CD4-positive, alpha-beta memory T cell (primary cell): ENCODE measurements around the gene SUCLG1. TPM values are rescaled to one million over a fixed set of nuclear protein-coding genes. Genes with fewer than 3 reads are reported as not detected.

Source experiments
- CTCF ChIA-PET: fragments of 350-600 bp; sonication (Branson Sonifier 250); formaldehyde crosslinking; loops from one replicate; lab custom pipeline; 2021; ENCODE audit warnings: inconsistent platforms; ENCODE audit not compliant: partially characterized antibody; lab: Charles Lee
- POLR2A ChIA-PET: fragments of 350-600 bp; sonication (Branson Sonifier 250); formaldehyde crosslinking; loops from one replicate; lab custom pipeline; 2021; ENCODE audit not compliant: partially characterized antibody; lab: Charles Lee
- DNase-seq, 5 donors: peaks; one replicate each; pipeline versions ENCODE4 v3.0.0 to v3.0.0-alpha.2; 2020 to 2022; ENCODE audit warnings: mixed read lengths in 1 of 5
- H3K27ac ChIP-seq: one replicate; pipeline ENCODE4 v1.7.0; 2013; ENCODE audit warnings: low read depth, low read length
- H3K27me3 ChIP-seq: 2 replicates; pipeline ENCODE4 v1.7.0; 2013; ENCODE audit warnings: mild to moderate bottlenecking, low read length, moderate library complexity; ENCODE audit not compliant: insufficient read depth
- H3K36me3 ChIP-seq: 2 replicates; pipeline ENCODE4 v1.7.0; 2013; ENCODE audit warnings: mild to moderate bottlenecking, low read length, moderate library complexity; ENCODE audit not compliant: insufficient read depth
- H3K4me1 ChIP-seq: 2 replicates; pipeline ENCODE4 v1.7.0; 2013; ENCODE audit warnings: mild to moderate bottlenecking, low read length, moderate library complexity; ENCODE audit not compliant: insufficient read depth
- H3K4me3 ChIP-seq, 2 donors: one replicate each; pipeline ENCODE4 v1.7.0; 2013; ENCODE audit warnings: low read length in 2 of 2, mild to moderate bottlenecking in 1 of 2
- H3K9me3 ChIP-seq, 2 donors: one replicate each; pipeline ENCODE4 v1.7.0; 2013; ENCODE audit warnings: low read length in 2 of 2, control low read depth in 1 of 2; ENCODE audit not compliant: control insufficient read depth in 1 of 2
- H3K27ac Mint-ChIP-seq, 7 donors: one replicate each; pipeline ENCODE4 v1.8.0; 2020 to 2021; ENCODE audit warnings: mixed read lengths in 7 of 7, mild to moderate bottlenecking in 6 of 7, inconsistent platforms in 3 of 7, moderate library complexity in 3 of 7
- H3K27me3 Mint-ChIP-seq, 2 donors: one replicate each; pipeline ENCODE4 v1.8.0; 2020 to 2021; ENCODE audit warnings: mixed read lengths in 2 of 2
- H3K36me3 Mint-ChIP-seq, 2 donors: one replicate each; pipeline ENCODE4 v1.8.0; 2020 to 2021; ENCODE audit warnings: mixed read lengths in 2 of 2, inconsistent platforms in 1 of 2, mild to moderate bottlenecking in 1 of 2
- H3K4me1 Mint-ChIP-seq, 4 donors: one replicate each; pipeline ENCODE4 v1.8.0; 2020 to 2021; ENCODE audit warnings: mixed read lengths in 4 of 4, mild to moderate bottlenecking in 1 of 4
- H3K4me3 Mint-ChIP-seq, 8 donors: one replicate each; pipeline ENCODE4 v1.8.0; 2020 to 2021; ENCODE audit warnings: mixed read lengths in 8 of 8, mild to moderate bottlenecking in 7 of 8, moderate library complexity in 6 of 8, inconsistent platforms in 3 of 8
- H3K9me3 Mint-ChIP-seq, 8 donors: one replicate each; pipeline ENCODE4 v1.8.0; 2020 to 2021; ENCODE audit warnings: mixed read lengths in 8 of 8, mild to moderate bottlenecking in 5 of 8, inconsistent platforms in 3 of 8, moderate library complexity in 1 of 8
- intact Hi-C: fragments of 100-400 bp; cut with micrococcal nuclease; formaldehyde crosslinking; loops from one replicate; pipeline ENCODE4 v1.15.1; 2023
- polyA plus RNA-seq, 2 donors: library from polyadenylated mRNA; unstranded; fragments of 300-500 nt; fragmentation: Illumina TruSeq; gene quantifications; one replicate each; pipeline ENCODE4 v1.2.3, GENCODE V29; 2021
- total RNA-seq, 2 experiments: library from RNA; stranded (reverse); gene quantifications; one replicate each; pipeline ENCODE4 v1.2.3, GENCODE V29; 2021

The SUCLG1 gene
- total and polyA plus RNA-seq, 4 experiments from 2014 or later: 46.5 to 92.9 (median 65.2) TPM

- H3K36me3 ChIP-seq: no peaks in the 10 kb centered on the region
- H3K9me3 Mint-ChIP-seq: peaks cover 0 to 2% (median 0%) of the 10 kb centered on the region in 8 donors
- no peaks in the 10 kb centered on the region for H3K27me3 ChIP-seq
- H3K36me3 Mint-ChIP-seq: peaks cover 3 to 21% of the 10 kb centered on the region in 2 donors
- H3K4me3 ChIP-seq: no peak overlapping the region
- H3K4me3 Mint-ChIP-seq: no peak overlapping the region
- H3K27me3 Mint-ChIP-seq: no peaks in the 10 kb centered on the region
- peaks cover 57 to 78% (median 67%) of the 10 kb centered on the region in 4 donors for H3K4me1 Mint-ChIP-seq
- POLR2A ChIA-PET: no interaction called here
- intact Hi-C loops: no loop called here
- H3K9me3 ChIP-seq: no peaks in the 10 kb centered on the region
- H3K27ac ChIP-seq: no peak overlapping the region
- no peak for DNase-seq
- peaks cover 53% of the 10 kb centered on the region for H3K4me1 ChIP-seq
- CTCF ChIA-PET: no interaction called here
- H3K27ac Mint-ChIP-seq: no peak overlapping the region
These were observed 4.5 kb downstream of the SUCLG1 start for GRCh38 chr2:84454581-84454980.

GRCh38 chr2:84452624-84453023 lies 6.5 kb downstream of the SUCLG1 start:
- peaks cover 43% of the 10 kb centered on the region for H3K4me1 ChIP-seq
- peaks cover 46 to 66% (median 55%) of the 10 kb centered on the region in 4 donors for H3K4me1 Mint-ChIP-seq
- CTCF ChIA-PET: no interaction called here

GRCh38 chr2:84451579-84451978 lies 7.5 kb downstream of the SUCLG1 start:
- POLR2A ChIA-PET: no interaction called here

More at GRCh38 chr2:84452624-84453023, 6.5 kb downstream of the SUCLG1 start:
- DNase-seq: no peak
- Histone ChIP-seq H3K27me3 (no peaks in the 10 kb centered on the region), H3K9me3 (no peaks in the 10 kb centered on the region), H3K4me3 (no peak overlapping the region), H3K27ac (no peak overlapping the region), H3K36me3 (no peaks in the 10 kb centered on the region)
- H3K36me3 Mint-ChIP-seq: peaks cover 7 to 15% of the 10 kb centered on the region in 2 donors
- no peak overlapping the region for H3K27ac Mint-ChIP-seq
- H3K27me3 Mint-ChIP-seq: no peaks in the 10 kb centered on the region
- intact Hi-C loops: no loop called here
- POLR2A ChIA-PET: no interaction called here
- H3K4me3 Mint-ChIP-seq: peak overlapping the region in 1 of 8 donors; percentile 22
- H3K9me3 Mint-ChIP-seq: no peaks in the 10 kb centered on the region

GRCh38 chr2:84450288-84451227 lies 8.5 kb downstream of the SUCLG1 start:
- H3K27me3 ChIP-seq: no peaks in the 10 kb centered on the region
- Mint-ChIP-seq H3K9me3 (no peaks in the 10 kb centered on the region), H3K27me3 (no peaks in the 10 kb centered on the region), H3K36me3 (peaks cover 19 to 30% of the 10 kb centered on the region in 2 donors), H3K4me1 (peaks cover 32 to 57% (median 37%) of the 10 kb centered on the region in 4 donors), H3K27ac (peak overlapping the region in 4 of 7 donors; percentile 5 to 54 (median 26)), H3K4me3 (no peak overlapping the region)
- peaks cover 33% of the 10 kb centered on the region for H3K4me1 ChIP-seq
- peaks cover 10% of the 10 kb centered on the region for H3K36me3 ChIP-seq
- no peak overlapping the region for H3K27ac ChIP-seq
- DNase-seq: no peak
- ChIA-PET CTCF (interaction anchor here (0.7 kb wide), 1 partner anchor 817 kb away, joined by 3 read pairs; no protein-coding TSS in a partner anchor), POLR2A (no interaction called here)
- no peaks in the 10 kb centered on the region for H3K9me3 ChIP-seq
- intact Hi-C loops: no loop called here
- H3K4me3 ChIP-seq: no peak overlapping the region

More at GRCh38 chr2:84451579-84451978, 7.5 kb downstream of the SUCLG1 start:
- H3K9me3 ChIP-seq: no peaks in the 10 kb centered on the region
- DNase-seq: no peak
- Mint-ChIP-seq H3K4me3 (peak overlapping the region in 2 of 8 donors; percentile 13 to 20), H3K4me1 (peaks cover 37 to 62% (median 45%) of the 10 kb centered on the region in 4 donors), H3K9me3 (no peaks in the 10 kb centered on the region), H3K27me3 (no peaks in the 10 kb centered on the region), H3K36me3 (peaks cover 13 to 21% of the 10 kb centered on the region in 2 donors), H3K27ac (peak overlapping the region in 1 of 7 donors; percentile 8)
- H3K27me3 ChIP-seq: no peaks in the 10 kb centered on the region
- no peak overlapping the region for H3K27ac ChIP-seq
- H3K36me3 ChIP-seq: peaks cover 4% of the 10 kb centered on the region
- H3K4me3 ChIP-seq: no peak overlapping the region
- H3K4me1 ChIP-seq: peaks cover 33% of the 10 kb centered on the region
- CTCF ChIA-PET: no interaction called here
- intact Hi-C loops: no loop called here

GRCh38 chr2:84449711-84450110 lies 9.4 kb downstream of the SUCLG1 start:
- intact Hi-C loops: no loop called here
- ChIA-PET POLR2A (no interaction called here), CTCF (no interaction called here)
- H3K27me3 ChIP-seq: no peaks in the 10 kb centered on the region
- peaks cover 10% of the 10 kb centered on the region for H3K36me3 ChIP-seq
- Mint-ChIP-seq H3K36me3 (peaks cover 28 to 39% of the 10 kb centered on the region in 2 donors), H3K9me3 (no peaks in the 10 kb centered on the region), H3K4me1 (peaks cover 30 to 61% (median 36%) of the 10 kb centered on the region in 4 donors), H3K27me3 (no peaks in the 10 kb centered on the region), H3K27ac (peak overlapping the region in 1 of 7 donors; percentile 70), H3K4me3 (no peak overlapping the region)
- DNase-seq: no peak
- peaks cover 31% of the 10 kb centered on the region for H3K4me1 ChIP-seq
- no peak overlapping the region for H3K27ac ChIP-seq
- H3K4me3 ChIP-seq: no peak overlapping the region
- no peaks in the 10 kb centered on the region for H3K9me3 ChIP-seq

GRCh38 chr2:84449055-84449454 lies 10.0 kb downstream of the SUCLG1 start:
- ChIA-PET POLR2A (no interaction called here), CTCF (no interaction called here)
- peaks cover 25% of the 10 kb centered on the region for H3K4me1 ChIP-seq
- no peak overlapping the region for H3K27ac ChIP-seq
- peaks cover 10% of the 10 kb centered on the region for H3K36me3 ChIP-seq
- Mint-ChIP-seq H3K4me1 (peaks cover 26 to 55% (median 32%) of the 10 kb centered on the region in 4 donors), H3K27ac (no peak overlapping the region), H3K4me3 (no peak overlapping the region), H3K36me3 (peaks cover 29 to 44% of the 10 kb centered on the region in 2 donors), H3K27me3 (no peaks in the 10 kb centered on the region), H3K9me3 (no peaks in the 10 kb centered on the region)
- DNase-seq: no peak
- intact Hi-C loops: no loop called here
- H3K4me3 ChIP-seq: no peak overlapping the region
- H3K27me3 ChIP-seq: no peaks in the 10 kb centered on the region
- H3K9me3 ChIP-seq: no peaks in the 10 kb centered on the region

GRCh38 chr2:84443477-84443876 lies 15.6 kb downstream of the SUCLG1 start:
- Histone ChIP-seq H3K4me1 (no peaks in the 10 kb centered on the region), H3K9me3 (no peaks in the 10 kb centered on the region), H3K4me3 (no peak overlapping the region), H3K27me3 (no peaks in the 10 kb centered on the region), H3K36me3 (peaks cover 38% of the 10 kb centered on the region), H3K27ac (no peak overlapping the region)
- Mint-ChIP-seq H3K4me1 (peaks cover 6 to 28% (median 10%) of the 10 kb centered on the region in 4 donors), H3K27me3 (no peaks in the 10 kb centered on the region), H3K4me3 (no peak overlapping the region), H3K36me3 (peaks cover 77 to 82% of the 10 kb centered on the region in 2 donors), H3K27ac (peak overlapping the region in 3 of 7 donors; percentile 12 to 37 (median 19)), H3K9me3 (no peaks in the 10 kb centered on the region)
- DNase-seq: no peak
- intact Hi-C loops: no loop called here
- ChIA-PET CTCF (no interaction called here), POLR2A (no interaction called here)
